GM18505 (cell line): Measurements from ENCODE around the gene ZSWIM7.
"Not testable (repeated sequence)": the region's sequence is repeated elsewhere in the genome, so short reads cannot be mapped to it uniquely, and the experiment has no call there.

Experiments used
- ATAC-seq: cut with Tn5 transposase; IDR thresholded peaks from one replicate; pipeline ENCODE4 v1.9.1; 2021; ENCODE audit not compliant: unreplicated experiment
- POLR2A ChIP-seq: IDR thresholded peaks from 4 replicates; pipeline ENCODE4 v1.6.1; 2011; ENCODE audit warnings: borderline replicate concordance; ENCODE audit not compliant: insufficient read depth, insufficient read length; ENCODE audit errors: extremely low read depth

The ZSWIM7 gene

DNA sequence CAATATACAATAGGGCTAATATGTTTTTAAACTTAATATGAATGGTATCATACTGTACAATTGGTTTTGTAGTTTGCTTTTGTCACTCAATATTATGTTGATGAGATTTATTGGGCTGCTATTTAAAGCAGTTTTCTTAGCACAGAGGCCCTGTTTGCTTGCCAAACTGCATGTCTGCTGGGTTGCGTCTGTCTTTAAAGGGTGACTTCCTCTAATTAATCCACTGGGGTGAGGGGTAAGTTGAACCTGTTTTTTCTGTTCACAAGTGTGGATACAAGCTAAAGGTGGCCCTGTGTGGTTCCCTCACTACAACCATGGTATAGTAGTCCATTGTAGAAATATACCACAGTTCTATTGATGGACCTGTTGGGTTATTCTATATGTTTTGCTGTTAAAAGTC is 19.8 kb upstream of the ZSWIM7 start:
- no peak for TF ChIP-seq POLR2A
- ATAC-seq = no peak

DNA sequence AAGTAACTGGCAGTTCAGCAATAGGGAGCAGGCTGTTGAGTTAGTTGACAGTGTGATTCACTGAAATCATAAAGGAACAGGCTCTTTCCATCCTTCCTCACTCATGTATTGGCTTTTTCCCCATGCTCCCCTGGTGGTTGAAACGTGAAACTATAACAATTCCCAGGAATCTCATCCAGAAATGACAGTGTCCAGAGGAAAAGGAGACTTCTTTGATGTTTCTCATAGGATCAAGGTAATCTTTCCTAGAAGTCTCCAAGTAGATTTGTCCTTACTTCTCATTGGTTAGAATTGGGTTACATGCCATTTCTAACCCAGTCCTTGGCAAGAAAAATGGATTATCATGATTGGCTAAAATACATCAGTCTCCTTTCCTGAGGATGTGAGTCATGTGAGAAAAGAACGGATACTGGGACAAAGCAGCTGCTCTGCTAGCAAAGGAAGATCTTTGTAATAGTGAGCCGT is 14.5 kb upstream of the ZSWIM7 start:
- no peak for TF ChIP-seq POLR2A
- ATAC-seq = no peak

DNA sequence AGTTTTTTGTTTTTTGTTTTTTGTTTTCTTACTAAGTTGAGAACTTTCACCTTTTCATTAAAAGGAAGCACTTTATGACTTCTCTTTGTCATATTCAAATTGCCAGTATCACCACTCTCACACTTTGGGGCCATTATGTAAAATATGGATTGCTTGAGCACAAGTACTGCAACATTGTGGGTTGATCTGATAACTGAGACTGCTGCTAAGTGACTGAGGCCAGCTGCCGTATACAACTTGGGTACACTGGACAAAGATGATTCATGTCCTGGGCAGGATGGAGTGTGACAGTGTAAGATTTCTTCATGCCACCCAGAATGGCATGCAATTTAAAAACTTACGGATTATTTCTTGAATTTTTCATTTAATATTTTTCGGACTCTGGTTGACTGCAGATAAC is 7.9 kb upstream of the ZSWIM7 start:
- no peak for ATAC-seq
- TF ChIP-seq POLR2A = no peak

DNA sequence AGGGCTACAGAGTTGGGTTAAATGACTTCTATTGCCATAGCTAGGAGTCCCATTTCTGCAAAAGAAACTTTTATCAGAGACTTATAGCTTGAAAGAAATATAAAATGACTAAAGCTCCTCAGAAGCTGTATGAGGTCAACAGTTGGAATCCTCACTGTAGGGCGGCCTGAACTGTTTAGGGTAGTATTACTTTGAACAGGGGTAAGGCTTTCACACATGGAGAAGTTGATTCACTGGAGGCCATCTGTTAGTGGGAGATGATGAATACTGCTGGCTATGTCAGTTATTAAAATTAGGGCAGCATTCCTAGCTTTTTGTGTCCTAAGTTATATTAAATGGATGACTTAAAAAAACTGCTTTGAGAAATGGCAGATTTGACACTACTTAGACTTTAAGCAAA is 6.1 kb upstream of the ZSWIM7 start:
- no peak for ATAC-seq
- TF ChIP-seq POLR2A = no peak

DNA sequence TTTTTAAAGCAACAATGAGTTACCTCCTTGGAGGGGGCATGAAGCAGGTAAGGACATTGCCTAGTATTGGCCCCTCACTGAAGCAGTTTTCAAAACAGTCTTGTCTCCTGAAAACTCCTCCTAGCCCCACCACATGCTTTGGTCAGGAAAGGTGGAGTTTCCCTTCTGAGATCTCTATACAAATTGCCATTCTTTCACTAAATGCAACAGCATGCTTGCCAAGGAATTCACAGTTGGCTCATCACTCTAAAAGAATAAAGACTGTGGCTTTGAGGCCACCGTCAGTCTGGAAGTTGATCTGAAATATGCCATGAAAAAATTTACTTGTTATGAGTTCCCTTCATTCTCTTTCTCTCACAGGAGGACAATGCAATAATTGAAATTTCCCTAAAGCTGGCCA is 4.3 kb upstream of the ZSWIM7 start:
- no peak for ATAC-seq
- TF ChIP-seq POLR2A = no peak

DNA sequence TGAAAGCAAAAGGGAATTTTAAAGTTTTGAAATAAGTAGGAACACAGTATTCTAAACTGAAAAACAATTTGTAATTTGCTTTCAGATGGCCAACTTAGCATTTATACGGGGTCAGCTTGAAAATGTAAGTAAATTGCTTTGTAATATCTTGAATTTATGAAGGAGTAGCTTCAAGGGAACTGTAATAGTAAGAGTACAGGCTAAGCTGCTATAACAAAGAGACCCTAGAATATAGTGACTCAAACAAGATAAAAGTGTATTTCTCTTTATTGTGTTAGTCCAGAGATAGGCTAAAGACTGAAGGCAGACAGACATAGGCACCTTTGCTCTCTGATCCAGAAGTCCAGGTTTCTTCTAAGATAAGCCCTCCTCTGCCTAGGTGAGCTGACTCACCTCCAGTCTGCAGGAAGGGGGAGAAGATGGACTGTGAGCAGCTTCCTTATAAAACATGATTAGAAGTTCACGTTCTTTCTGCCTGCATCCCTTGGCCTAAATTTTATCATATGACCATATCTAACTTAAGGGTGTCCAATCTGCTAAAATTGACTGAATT is 3.3 kb upstream of the ZSWIM7 start:
- ATAC-seq = no peak
- TF ChIP-seq POLR2A = no peak

DNA sequence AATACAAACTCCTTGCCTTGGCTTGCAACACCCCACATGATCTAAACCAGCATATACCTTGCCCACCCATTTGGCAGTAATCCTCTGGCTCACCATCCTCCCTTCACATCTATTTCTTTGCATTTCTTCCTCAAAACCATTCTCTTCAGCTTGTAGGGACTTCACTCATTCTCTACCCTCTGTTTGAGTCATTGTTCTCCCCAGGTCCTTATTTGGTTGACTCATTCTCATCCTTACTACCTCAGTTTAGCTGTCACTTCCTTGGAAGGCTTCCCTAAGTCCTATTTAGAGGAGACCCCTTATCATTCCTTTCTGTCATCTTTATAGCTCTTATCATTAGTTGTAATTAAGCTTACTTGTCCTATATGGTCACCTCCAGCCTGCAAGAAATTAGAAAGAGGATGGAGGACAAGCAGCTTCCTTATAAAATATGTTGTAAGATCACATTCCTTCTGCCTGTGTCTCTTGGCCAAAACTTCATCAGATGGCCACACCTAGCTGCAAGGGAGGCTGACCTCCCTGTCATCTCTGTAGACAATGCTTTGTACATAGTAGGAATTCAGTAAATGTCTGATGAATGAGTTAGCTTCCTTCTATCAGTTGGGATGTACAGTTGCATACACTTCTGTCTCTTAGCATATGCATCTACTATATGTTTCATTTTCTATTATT is 1.9 kb upstream of the ZSWIM7 start:
- ATAC-seq = no peak
- no peak for TF ChIP-seq POLR2A

DNA sequence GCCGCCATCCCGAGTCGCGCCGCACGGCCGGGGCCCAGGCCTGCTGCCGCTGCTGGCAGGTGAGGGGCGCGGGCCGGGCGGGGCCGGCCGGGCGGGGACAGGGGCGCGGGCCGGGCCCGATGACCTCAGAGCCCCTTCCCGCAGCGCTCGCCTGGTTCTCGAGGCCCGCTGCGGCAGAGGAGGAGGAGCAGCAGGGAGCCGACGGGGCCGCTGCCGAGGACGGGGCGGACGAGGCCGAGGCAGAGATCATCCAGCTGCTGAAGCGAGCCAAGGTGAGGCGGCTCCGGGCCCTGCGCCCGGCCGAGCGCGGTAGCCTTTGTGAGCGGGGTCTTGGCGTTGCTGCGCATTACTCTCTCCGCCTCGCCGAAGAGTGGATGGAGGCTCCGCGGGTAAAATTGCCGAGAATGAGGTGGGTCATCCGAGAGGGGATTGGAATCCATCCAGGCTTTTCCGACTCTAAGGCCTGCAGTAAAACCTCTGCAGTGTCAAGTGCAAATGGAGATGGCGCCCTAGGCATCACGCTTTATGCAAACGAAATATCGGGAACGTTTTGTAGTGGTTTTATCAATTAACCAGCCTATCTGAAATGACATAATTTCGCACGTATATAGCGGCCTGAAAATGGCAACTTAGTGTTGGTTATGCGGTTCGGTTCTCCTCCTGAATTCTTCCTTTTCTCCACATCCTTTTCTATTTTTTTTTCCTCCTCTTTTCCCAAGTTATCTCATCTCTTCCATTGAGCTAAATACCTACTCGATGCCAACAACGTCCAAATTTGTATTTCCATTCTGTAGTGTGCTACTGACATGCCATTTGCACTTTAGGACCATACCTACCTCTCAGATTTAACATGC is 697 bp upstream of the ZSWIM7 start:
- peak; percentile 43 for ATAC-seq
- TF ChIP-seq POLR2A = no peak

DNA sequence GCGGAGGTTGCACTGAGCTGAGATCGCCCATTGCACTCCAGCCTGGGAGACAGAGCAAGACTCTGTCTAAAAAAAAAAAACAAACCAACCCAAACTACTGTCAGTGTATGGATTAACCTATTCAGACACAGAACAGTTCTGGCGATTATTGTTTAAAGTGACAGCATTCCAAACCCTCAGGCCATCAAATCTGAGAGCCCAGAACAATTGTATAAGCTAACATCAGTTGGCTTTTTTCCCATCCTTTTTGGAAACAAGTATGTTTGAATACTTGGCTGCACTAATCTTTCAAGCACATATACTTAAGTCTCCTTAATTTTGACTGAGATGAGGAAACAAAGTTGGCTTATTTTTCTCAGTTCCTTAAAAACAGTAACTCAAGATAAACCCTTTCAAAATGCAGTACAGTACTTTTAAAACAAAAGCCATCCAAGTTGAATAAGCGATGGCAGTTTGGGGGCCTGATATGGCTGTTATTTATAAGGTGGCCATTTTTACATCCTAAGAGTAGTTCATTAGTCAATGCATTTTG is 1.4 kb downstream of the ZSWIM7 start:
- ATAC-seq = no peak
- TF ChIP-seq POLR2A = no peak

DNA sequence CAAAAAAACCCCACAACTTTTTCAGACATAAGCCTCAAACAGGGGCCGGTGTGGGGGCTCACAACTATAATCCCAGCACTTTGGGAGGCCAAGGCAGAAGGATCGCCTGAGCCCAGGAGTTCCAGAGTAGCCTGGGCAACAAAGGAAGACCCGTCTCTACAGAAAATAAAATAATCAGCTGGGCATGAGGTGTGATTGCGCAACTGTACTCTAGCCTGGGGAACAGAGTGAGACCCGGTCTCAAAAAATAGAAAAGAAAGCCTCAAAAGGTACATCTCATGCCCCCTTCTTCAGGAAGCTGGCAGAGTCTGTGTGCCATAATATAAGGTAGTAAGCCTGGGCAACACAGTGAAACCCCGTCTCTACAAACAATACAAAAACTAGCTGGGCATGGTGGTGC is 3.2 kb downstream of the ZSWIM7 start:
- TF ChIP-seq POLR2A = no peak

DNA sequence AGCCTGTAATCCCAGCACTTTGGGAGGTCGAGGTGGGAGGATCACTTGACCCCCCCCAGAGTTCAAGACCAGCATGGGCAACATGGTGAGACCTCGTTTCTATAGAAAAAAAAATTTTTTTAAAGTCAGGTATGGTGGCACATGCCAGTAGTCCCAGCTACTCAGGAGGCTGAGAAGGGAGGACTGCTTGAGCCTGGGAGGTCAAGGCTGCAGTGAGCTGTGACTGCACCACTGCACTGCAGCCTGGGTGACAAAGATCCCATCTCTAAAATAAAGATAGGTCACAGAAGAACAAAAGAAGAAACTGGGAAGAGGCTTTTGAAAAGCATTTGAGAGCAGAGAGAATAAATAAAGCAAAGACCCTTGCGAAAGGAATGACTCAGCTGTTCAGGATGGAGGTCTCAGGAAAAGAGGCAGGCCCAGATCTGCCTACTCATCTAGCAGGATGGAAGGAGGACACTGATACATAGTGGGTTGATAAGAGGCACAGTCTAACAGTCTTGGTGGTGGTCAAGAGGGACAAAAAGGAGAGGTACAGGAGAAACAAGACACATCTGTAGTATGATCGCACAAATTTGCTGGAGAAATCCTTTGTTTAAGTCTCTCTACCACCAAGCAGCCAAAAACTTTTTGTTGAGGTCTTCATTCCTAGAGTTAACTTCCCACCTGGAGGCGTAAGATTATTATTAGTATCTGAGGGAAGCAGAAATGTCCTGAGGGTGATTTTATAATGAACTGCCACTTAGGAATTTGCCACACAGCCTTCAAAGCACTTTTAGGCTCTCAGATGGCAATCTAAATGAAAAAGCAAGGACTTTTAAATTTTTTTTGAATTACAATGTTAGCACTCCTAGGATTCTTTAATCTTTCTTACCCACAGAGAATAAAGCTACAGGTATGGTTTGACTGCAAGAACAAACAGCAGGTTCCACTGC is 17.6 kb downstream of the ZSWIM7 start:
- no peak for TF ChIP-seq POLR2A
- peak; percentile 4 for ATAC-seq

More for the DNA sequence above, 3.2 kb downstream of the ZSWIM7 start:
- no peak for ATAC-seq

DNA sequence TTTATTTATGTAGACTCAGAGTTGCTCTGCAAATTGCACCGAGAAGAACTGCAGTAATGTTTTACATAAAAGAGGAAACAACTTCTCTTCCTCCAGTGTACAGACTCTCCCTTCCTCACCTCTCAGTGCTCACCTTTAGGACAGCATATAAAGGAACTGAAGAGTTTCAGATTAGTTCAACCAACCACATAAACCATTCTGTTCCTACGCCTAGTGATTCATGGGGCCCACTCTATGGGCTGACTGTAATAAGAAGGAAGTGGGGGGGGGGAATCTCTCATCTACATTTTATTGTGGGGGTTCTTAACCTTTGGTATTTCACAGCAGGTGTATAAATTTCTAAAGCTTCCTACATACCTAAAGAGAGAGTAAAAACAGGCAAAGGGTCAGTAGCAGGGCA is 18.3 kb downstream of the ZSWIM7 start:
- ATAC-seq = peak; percentile 84

DNA sequence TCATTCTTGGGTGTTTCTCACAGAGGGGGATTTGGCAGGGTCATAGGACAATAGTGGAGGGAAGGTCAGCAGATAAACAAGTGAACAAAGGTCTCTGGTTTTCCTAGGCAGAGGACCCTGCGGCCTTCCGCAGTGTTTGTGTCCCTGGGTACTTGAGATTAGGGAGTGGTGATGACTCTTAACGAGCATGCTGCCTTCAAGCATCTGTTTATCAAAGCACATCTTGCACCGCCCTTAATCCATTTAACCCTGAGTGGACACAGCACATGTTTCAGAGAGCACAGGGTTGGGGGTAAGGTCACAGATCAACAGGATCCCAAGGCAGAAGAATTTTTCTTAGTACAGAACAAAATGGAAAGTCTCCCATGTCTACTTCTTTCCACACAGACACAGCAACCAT is 20.5 kb downstream of the ZSWIM7 start:
- not testable (repeated sequence) for ATAC-seq

More for the DNA sequence above, 18.3 kb downstream of the ZSWIM7 start:
- no peak for TF ChIP-seq POLR2A
